Thoracic aorta (tissue), 2 donors: Measurements from ENCODE around the gene PSEN2. TPM values are rescaled to one million over a fixed set of nuclear protein-coding genes. Genes with fewer than 3 reads are reported as not detected.

Experiments used
- ATAC-seq: fragments of 150-250 bp; one replicate; pipeline ENCODE4 v1.8.0; 2017; ENCODE audit warnings: low read depth; ENCODE audit not compliant: insufficient number of reproducible peaks, low FRiP score
- DNase-seq: peaks from one replicate; pipeline ENCODE4 v3.0.0-alpha.2; 2020; ENCODE audit warnings: low spot score
- H3K27ac ChIP-seq, 2 donors: fragments of 200-600 bp; sonication (generic); 1 replicate in 1 of 2; 2 replicates in 1 of 2; pipeline ENCODE4 v1.5.1; 2016; ENCODE audit warnings: mild to moderate bottlenecking in 2 of 2, moderate library complexity in 2 of 2
- H3K27me3 ChIP-seq: fragments of 200-600 bp; sonication (generic); replicated peaks from 2 replicates; pipeline ENCODE4 v1.6.0; 2016; ENCODE audit warnings: mild to moderate bottlenecking; ENCODE audit not compliant: insufficient read depth
- H3K36me3 ChIP-seq: fragments of 200-600 bp; sonication (generic); one replicate; pipeline ENCODE4 v1.5.1; 2016
- H3K4me1 ChIP-seq, 2 donors: fragments of 200-600 bp; sonication (generic); 1 replicate in 1 of 2; 2 replicates in 1 of 2; pipeline versions ENCODE4 v1.5.1 to v1.6.0; 2016; ENCODE audit warnings: low read depth in 2 of 2, mild to moderate bottlenecking in 1 of 2; ENCODE audit not compliant: control insufficient read depth in 1 of 2
- H3K4me3 ChIP-seq: fragments of 200-600 bp; sonication (generic); 2 replicates; pipeline ENCODE4 v1.5.1; 2016; ENCODE audit warnings: mild to moderate bottlenecking
- H3K9me3 ChIP-seq: fragments of 200-600 bp; sonication (generic); 2 replicates; pipeline ENCODE4 v1.5.1; 2016
- CTCF ChIP-seq: fragments of 200-600 bp; sonication (generic); IDR thresholded peaks from one replicate; pipeline ENCODE4 v1.5.1; 2019; ENCODE audit warnings: antibody characterized with exemption
- total RNA-seq, 2 donors: library from RNA; depleted of rRNA; stranded (reverse); fragments of >200 nt; gene quantifications; one replicate each; pipeline versions ENCODE4 v1.1.0 to v1.2.3, GENCODE V29; 2016

Gene PSEN2
- total RNA-seq, 2 donors from 2014 or later: 22.2 to 52.1 TPM

- no peak overlapping the region for H3K4me3 ChIP-seq
- H3K27ac ChIP-seq: no peak overlapping the region
- no peak for TF ChIP-seq CTCF
- no peaks in the 10 kb centered on the region for H3K4me1 ChIP-seq
- H3K9me3 ChIP-seq: no peaks in the 10 kb centered on the region
- no peak for DNase-seq
- H3K36me3 ChIP-seq: peaks cover 32% of the 10 kb centered on the region
- ATAC-seq: no peak
- no peaks in the 10 kb centered on the region for H3K27me3 ChIP-seq
These were observed 21.6 kb downstream of the PSEN2 start for GRCh38 chr1:226891846-226892523.

GRCh38 chr1:226892524-226892875 lies 22.1 kb downstream of the PSEN2 start:
- Histone ChIP-seq H3K36me3 (peaks cover 31% of the 10 kb centered on the region), H3K4me1 (no peaks in the 10 kb centered on the region), H3K9me3 (no peaks in the 10 kb centered on the region), H3K27ac (no peak overlapping the region), H3K4me3 (no peak overlapping the region), H3K27me3 (no peaks in the 10 kb centered on the region)
- no peak for ATAC-seq
- TF ChIP-seq CTCF: no peak
- no peak for DNase-seq

GRCh38 chr1:226893936-226894335 lies 23.5 kb downstream of the PSEN2 start:
- Histone ChIP-seq H3K27ac (no peak overlapping the region), H3K36me3 (peaks cover 29% of the 10 kb centered on the region), H3K4me1 (no peaks in the 10 kb centered on the region), H3K9me3 (no peaks in the 10 kb centered on the region), H3K27me3 (no peaks in the 10 kb centered on the region), H3K4me3 (no peak overlapping the region)
- ATAC-seq (no peak), DNase-seq (no peak)
- no peak for TF ChIP-seq CTCF

GRCh38 chr1:226894826-226895225 lies 24.4 kb downstream of the PSEN2 start:
- DNase-seq: no peak
- H3K36me3 ChIP-seq: peaks cover 34% of the 10 kb centered on the region
- no peak for ATAC-seq

GRCh38 chr1:226895644-226896043 lies 25.2 kb downstream of the PSEN2 start:
- Histone ChIP-seq H3K4me3 (no peak overlapping the region), H3K27ac (no peak overlapping the region), H3K27me3 (no peaks in the 10 kb centered on the region), H3K9me3 (no peaks in the 10 kb centered on the region), H3K36me3 (peaks cover 35% of the 10 kb centered on the region), H3K4me1 (no peaks in the 10 kb centered on the region)
- no peak for TF ChIP-seq CTCF
- no peak for DNase-seq
- no peak for ATAC-seq

More at GRCh38 chr1:226894826-226895225, 24.4 kb downstream of the PSEN2 start:
- Histone ChIP-seq H3K4me1 (no peaks in the 10 kb centered on the region), H3K4me3 (no peak overlapping the region), H3K27ac (no peak overlapping the region), H3K9me3 (no peaks in the 10 kb centered on the region), H3K27me3 (no peaks in the 10 kb centered on the region)
- TF ChIP-seq CTCF: no peak
